Cerebellar nuclear complex (tissue), 1 donor: ENCODE results near the gene BAG3.
"Not testable (repeated sequence)": the region's sequence is repeated elsewhere in the genome, so short reads cannot be mapped to it uniquely, and the experiment has no call there.

Experiments used
- DNase-seq, 2 experiments: peaks; one replicate each; lab custom pipeline; 2025; lab: John Stamatoyannopoulos, UW

Gene BAG3

DNA sequence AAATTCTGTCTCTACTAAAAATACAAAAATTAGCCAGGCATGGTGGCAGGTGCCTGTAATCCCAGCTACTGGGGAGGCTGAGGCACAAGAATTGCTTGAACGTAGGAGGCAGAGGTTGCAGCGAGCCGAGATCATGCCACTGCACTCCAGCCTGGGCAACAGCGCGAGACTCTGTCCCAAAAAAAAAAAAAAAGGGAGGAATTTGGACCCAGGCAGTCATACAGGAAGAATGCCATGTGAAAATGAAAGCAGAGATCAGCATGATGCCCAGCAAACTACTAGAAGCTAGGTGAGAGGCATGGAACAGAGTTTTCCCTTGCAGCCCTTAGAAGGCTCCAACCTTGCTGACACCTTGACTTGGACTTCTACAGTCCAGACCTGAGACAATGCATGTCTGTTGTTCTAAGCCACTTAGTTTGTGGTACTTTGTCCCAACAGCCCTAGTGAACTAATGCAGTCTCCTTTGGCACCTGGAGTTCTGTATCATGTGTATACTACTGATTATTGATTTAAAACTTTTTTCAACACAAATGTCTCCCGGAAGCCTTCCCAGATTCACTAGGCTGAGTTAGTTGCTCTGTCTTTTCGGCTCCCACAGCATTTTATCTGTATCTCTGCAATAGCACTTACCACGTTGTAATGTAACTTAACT lies 10.2 kb upstream of the BAG3 start:
- no peak for DNase-seq

DNA sequence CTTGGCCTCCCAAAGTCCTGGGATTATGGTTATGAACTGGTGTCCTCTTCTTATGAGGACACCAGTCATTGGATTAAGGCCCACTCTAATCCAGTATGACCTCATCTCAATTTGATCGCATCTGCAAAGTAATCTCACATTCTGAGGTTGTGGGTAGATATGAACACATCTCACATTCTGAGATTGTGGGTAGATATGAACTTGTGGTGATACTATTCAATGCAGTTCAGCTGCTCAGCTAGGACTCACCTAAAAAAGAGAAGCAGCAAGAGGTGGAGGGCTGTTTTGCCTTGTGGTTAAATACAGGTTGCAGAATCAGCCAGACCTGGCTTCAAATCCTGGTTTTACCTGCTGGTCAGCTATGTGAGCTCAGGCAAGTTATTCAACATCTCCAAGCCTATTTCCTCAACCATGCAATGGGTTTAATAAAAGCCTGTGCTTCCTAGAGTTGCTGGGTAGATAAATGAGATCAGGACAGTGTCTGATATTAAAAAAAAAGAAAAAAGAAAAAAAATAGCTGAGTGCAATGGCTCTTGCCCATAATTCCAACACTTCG lies 8.5 kb upstream of the BAG3 start:
- DNase-seq: no peak

DNA sequence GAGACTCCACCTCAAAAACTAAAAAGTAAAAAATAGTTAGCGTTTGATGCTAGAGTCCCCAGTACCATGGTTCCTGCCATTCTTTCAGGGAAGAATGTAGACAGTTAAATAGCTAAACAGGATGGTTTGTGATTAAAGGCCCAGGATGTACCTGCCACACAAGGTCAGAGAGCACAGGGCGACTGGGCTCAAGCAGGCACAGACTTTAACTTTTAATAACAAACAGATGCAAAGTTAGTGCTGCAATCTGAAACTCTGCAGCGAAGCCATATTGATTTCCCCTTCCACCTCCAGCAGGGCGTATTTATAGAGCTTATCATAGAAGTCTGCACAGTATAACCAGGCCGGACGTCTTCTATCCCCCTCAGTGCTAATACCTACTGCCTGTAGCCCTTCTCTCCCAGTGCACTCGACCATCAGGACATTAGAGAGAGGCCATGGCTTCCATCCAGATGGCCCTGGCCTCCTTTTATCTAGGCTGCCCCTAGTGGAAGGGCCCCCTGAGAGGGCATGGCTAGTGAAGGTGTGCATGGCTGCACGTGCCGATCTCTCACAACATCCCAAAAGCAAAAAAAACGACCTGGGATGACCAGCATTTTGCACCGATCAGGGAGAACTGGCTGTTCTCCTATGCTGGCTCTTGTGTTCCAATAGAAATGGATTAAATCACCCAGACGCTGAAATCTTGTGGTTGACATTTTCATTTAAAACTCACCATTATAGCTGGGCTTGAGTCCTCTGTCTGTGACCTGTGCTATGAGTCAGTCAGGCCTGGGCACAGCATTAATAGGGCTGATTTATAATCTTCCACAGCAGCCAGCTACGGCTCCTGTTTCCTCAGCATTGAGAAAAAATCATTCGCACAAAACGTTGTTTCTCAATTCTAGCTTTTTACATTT lies 7.6 kb upstream of the BAG3 start:
- DNase-seq: no peak

DNA sequence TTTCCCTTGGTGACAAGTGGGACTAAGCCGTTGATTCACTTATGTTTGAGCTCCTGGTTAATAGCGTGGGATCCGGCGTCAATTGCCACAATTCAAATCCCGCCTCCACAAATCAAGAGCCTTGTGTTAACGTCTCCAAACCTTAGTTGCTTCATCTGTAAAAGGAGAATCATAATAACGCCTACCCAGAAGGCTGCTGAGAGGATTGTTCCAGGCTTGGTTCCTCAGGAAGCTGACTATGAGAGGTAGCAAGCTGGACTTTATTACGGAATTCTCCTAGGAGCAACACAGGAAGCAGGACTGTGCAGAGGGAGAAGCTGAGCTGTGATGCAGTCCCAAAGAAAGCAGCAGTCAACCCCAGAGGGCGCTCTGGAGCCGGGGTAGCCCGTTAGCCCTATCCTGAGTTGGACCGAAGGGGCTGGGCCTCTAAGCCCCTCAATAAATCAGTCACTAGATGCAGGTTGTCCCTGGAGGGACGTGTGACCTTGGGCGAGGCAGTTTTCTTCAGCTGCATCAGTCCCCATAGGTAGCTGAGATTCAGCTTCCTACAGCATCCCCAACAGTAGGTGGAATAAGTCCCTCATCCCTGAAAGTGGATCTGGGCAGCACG lies 6.9 kb upstream of the BAG3 start:
- DNase-seq: no peak

DNA sequence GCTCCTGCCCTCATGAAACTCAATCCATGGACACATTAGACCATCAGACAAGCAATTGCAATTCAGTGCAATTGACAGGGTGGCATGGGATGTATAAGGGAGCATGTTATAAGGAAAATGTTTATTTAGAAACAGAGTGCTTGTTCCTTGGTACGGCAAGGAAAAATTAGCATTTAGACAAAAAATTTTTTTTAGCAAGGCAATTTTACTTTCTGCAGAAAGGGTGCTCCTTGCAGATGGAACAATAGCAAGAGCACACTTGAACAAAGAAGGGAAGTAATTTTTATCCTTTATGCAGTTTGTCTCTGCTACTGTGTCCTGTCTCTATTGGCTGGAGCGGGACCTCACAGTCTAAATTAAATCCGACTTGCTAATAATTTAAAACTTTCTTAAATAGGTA lies 6.2 kb upstream of the BAG3 start:
- DNase-seq: no peak

DNA sequence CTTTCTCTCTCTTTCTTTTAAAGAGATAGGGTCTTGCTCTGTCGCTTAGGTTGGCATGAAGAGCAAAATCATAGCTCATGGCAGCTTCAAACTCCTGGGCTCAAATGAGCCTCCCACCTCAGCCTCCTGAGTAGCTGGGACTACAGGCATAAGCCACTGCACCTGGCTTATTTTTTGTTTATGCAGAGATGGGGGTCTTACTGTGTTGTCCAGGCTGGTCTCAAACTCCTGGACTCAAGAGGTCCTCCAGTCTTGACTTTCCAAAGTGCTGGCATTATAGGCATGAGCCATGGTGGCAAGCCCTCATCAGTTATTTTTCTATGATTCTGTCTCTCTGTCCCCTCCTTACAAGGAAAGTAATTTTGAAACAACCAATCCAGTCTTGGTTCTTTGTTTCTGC lies 1.1 kb upstream of the BAG3 start:
- DNase-seq: no peak

DNA sequence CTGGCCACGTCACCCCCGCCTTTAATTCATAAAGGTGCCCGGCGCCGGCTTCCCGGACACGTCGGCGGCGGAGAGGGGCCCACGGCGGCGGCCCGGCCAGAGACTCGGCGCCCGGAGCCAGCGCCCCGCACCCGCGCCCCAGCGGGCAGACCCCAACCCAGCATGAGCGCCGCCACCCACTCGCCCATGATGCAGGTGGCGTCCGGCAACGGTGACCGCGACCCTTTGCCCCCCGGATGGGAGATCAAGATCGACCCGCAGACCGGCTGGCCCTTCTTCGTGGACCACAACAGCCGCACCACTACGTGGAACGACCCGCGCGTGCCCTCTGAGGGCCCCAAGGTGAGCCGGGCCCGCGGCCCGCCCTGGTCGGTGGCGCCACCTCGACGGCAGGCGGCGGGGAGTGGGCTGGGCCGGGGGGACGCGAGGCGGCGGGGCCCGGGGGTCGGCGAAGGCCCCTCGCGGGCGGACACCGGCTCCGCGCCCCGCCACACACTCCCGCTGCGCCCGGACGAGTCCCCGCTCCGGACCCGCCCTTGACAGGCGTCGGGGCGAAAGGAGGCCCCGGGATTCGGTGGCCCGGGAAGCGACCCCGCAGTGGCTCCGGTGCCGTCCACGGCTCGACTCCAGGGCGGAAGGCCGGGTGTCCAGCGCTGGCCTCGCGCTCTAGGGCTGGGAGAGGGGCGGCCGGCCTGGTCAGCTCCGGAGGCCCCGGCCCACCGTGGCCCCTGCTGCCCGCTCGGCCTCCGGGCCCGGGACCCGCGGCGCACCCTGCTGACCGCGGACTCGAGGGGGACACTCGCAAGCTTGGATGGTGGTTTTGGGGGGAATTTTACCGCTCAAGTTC lies 557 bp downstream of the BAG3 start:
- DNase-seq: no peak

DNA sequence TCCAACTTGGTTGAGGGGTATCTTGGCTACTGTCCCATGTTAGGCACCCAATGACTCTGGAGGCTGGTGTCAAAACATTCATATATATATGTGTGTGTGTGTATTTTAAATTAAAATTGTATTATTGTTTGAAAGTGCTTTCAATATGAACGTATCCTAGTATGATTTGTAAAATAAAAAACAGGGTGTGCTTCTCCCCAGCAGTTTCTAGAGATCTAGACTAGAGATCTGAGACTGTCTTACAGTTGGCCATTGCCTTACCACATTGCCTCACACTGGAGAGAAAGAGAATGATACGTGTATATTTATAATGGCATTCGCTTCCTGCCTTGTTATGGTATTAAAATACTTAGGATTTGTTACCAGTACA lies 1.2 kb downstream of the BAG3 start:
- DNase-seq: peak in 1 of 2 experiments; percentile 49

DNA sequence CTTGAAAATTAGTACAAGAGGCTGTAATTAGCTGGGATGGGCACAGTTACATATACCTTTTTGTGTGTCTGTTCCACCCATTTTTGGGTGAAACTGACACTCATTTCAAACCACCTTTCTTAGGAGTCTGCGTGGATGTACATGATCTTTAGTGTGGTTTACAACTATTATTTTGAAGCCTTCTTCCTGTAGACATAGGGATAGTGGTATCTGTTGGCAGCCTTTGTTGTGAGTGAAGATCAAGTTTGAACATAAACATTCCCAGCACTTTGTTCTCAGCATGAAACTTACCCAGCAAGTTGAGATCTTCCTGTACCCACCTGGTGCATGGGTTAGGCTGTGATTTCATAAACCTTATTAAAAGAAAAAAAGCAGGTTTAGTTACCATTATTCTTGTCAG lies 2.0 kb downstream of the BAG3 start:
- no peak for DNase-seq

DNA sequence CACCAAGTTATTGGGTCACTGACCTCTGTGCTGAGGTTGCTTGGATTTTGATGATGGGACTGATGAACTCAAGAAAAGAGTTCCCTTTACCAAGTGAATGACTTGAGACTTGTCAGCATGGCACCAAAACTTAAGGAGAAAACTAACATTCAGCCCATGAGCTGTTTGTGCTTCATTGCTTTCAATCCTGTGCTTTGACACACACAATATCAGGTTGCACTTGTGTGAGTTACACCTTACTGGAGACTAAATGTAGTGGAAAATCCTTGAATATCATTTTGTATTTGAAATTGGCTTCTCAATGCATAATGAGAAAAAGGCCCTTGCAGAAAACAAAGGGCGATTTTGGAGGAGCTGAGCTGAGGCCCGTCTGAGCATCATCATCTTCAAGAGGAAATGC lies 2.7 kb downstream of the BAG3 start:
- DNase-seq: no peak

DNA sequence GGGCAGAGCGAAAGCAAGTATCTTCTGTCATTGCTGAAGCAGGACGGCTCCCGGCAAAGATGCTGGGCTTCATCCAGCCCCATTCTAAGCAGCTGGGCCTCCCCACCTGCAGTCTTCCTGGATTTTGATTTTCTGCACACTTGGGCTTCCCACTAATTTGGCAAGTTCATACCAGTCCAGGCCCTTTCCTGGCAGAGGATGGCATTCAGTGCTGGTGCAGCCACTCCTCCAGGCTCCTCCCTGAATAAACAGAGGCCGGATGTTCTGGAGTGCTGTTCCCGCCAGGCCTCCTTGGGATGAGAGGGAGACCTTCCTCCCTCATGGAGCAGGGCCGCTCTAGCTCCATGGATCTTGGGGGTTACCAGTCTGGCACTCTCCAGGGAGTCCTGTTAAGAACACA lies 3.4 kb downstream of the BAG3 start:
- DNase-seq: peak in 1 of 2 experiments; percentile 65

DNA sequence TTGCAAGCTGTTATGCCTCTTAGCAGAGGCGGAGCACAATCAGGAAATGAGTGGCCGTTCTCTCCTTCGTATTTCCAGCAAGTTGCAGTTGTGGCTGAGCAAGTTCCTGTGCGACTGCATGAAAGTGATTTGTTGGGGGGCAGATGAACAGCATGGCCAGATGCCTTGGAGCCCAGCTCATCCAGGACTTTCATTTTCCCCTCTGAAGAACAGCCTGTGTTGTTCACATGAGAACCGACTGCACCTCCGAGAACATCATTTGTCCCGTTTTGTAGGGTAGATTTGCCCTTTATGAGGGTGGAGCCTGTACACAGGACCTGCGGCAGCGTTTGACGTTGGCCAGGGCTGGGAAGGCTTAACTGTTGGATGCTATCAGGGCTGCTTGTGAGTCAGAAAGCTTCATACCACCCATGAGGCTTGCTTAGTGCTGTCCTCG lies 4.4 kb downstream of the BAG3 start:
- DNase-seq: peak in 1 of 2 experiments; percentile 17

DNA sequence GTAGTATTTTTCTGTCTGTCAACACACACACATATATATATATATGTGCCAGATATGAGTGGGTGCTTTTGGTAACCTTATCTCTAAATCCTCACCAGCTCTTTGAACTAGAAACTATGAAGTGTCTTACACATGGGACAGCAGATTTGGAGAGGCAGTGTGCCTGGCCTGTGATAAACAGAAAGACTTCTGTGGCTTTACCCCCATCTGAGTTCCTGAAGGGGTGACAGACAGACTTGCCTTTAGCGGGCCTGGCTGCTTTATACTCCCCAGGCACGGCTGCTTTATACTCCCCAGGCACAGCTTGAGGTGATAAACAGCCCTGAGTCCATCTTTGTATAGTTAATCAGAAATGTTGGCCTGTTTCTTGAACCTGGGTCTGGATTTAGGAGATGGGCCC lies 5.6 kb downstream of the BAG3 start:
- no peak for DNase-seq

DNA sequence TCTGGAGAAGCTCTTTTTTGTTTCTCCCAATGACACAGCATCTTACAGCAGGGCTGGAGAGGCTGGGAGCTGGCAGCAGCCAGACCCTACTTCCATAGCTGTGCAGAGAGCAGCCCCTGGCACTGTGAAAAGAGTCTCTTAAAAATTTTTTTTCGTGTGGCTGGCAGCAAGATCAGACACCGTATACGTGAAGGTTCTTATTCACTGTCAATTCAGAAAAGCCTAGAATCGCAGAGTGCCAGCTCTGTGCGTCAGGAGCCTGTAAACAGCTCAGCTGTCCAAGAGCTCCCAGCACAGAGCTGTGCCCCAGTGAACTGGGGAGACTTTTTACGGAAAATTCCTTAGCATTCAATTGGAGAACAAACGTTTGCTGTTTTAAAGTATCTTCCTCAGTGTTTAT lies 6.5 kb downstream of the BAG3 start:
- no peak for DNase-seq

DNA sequence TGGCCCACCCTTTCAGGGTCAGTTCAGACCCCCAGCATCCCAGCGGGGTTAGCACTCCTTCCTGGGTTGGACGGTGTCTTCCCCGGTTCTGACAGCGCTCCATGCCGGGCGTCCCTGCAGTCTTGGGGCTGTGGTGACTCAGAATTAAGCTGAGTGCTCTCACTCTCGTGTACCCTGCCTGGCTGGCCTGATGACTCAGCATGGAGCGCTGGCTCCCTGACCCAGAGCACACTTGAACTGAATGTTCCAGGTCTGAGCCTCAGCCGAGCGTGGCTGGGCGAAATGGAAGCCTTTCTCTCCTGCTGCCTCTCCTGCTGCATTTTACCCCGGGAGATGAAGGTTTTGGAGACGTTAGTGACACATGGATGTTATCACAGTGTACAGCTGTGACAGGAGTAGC lies 7.1 kb downstream of the BAG3 start:
- DNase-seq: peak; percentile 19 to 46

DNA sequence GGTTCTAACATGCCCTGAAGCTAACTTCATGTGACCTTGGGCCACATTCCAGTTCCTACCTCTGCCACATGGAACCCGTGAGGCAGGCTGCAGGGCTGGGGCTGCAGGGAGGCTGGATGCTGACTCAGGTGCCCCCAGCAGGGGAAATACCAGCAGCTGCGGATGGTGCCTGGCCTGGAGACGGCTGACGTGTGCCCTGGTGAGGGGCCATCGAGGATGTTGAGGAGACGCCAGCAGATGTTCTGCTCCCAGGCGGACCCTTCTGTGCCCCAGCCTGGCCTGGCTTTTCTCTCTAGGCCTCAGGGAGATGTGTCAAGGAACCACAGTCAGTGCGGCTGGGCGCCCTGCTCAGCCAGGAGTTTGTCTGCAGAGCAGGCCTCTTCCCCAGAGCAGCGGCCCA lies 8.8 kb downstream of the BAG3 start:
- DNase-seq: no peak

DNA sequence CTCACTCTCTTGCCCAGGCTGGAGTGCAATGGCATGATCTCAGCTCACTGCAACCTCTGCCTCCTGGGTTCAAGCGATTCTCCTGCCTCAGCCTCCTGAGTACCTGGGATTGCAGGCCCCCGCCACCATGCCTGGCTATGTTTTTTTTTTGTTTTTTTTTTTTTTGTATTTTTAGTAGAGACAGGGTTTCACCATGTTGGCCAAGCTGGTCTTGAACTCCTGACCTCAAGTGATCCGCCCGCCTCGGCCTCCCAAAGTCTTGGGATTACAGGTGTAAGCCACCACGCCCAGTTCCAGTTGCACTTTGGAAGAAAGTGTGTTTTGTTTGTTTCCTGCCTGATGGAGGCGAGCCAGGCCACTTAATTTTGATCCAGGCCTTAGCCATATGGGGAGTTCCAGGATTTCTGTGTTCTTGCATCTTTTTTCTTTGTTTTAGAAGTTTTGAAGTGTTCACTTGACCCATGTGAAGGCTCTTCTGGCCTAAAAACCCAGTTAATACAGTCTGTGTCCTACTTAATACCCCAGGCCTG lies 11.0 kb downstream of the BAG3 start:
- not testable (repeated sequence) for DNase-seq

DNA sequence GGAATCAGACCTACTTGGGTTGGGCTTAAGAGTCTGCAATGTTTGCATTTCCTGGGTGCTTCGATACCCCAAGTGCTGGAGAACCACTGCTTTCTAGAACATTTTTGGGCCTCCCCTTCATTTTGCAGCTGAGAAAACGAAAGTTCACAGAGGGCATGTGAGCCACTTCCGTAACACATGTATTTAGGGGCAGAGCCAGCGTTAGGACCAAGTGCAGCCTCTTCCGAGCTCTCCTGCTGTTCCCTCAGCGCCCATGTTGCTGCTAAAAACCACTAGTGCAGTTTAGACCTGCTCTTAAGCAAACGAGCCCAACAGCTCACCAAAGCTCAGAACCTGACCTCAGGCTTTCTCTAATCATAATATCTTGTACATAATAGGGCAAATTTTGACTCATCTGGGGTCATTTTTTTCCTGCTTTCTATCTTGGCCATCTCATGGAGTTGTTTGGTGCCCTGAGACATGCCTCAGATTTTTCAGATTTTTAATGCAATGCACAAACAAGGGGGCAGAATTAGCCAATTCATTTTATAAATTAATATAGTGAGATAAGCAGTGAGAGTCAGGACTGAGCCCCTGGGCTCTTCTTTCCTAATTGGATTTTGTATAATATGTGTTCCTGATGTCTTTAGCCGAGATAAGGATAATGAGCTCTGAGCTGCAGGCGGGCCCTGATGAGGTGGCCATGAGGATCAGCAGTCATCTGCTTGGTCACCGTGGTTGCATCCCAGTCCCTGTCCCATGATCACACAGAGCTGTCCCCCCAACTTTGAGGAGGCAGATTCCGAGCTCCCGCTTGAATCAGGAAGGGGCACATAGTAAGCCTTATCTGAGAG lies 12.9 kb downstream of the BAG3 start:
- DNase-seq: no peak

DNA sequence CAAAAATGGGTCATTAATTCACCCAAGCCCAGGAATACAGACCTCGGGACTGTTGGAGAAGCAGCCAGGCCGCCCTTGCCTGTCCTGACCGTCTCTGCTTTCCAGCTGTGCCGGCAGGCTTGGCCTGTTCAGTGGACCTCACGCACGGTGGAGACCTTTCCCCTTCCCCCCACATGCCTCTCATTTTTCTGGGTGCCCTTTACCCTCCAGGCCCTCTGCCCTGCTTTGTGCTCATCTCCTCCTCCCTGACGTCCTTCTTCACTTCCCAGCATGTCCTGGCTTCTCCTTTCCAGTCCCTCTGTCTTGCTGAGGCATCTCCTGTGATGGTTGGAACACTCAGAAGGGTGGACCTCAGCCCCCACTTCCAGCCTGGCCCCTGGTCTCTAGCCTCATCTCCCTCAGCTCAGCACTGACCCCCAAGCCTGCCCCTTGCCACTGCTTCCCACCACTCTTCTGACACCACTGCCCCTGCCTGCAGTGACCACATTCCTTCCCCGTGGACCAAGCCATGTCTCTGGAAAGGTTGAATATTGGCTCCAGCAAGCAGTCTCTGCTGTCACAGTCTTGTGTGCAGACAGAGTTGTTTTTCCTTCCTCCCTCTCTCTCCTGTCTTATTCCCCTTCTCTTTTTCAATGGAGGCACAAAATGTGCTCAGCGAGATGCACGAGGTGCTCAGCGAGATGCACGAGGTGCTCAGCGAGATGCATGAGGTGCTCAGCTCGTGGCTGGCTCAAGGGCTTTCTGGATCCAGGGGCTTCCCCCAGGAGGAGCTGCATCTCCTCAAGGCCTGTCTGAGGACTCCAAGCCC lies 14.9 kb downstream of the BAG3 start:
- no peak for DNase-seq

DNA sequence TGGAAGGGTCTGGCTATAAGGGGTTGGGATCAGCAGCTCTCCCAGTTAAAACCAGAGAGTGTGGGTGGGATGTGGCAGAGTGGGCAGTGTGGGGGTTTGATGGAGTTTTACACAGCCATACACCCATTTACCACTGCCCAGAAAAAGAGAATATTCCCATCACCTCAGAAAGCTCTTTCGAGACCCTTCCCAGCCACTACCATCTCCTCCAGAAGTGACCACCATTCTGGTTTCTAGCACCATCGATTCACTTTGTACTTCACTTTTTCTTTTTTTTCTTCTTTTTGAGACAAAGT lies 15.5 kb downstream of the BAG3 start:
- no peak for DNase-seq
